GM12891 (cell line): ENCODE measurements around the gene ANKS3.
A peak's percentile ranks its signal among the peaks of the same experiment; 100 is the strongest.

Experiments
- DNase-seq: peaks from one replicate; pipeline ENCODE4 v3.0.0; 2011; ENCODE audit warnings: low spot score; ENCODE audit not compliant: insufficient read length
- FAIRE-seq: peaks from 2 replicates; lab custom pipeline; 2011; peaks lifted over from hg19 to GRCh38; lab: Jason Lieb, UNC
- PAX5 ChIP-seq: IDR thresholded peaks from 2 replicates; pipeline ENCODE4 v1.6.1; 2011; ENCODE audit warnings: low read length, moderate library complexity, mild to moderate bottlenecking; ENCODE audit not compliant: insufficient read depth, severe bottlenecking
- POLR2A ChIP-seq: IDR thresholded peaks from 2 replicates; pipeline ENCODE4 v1.6.1; 2011; ENCODE audit warnings: low read depth, low read length, control low read depth
- POLR2AphosphoS5 ChIP-seq: IDR thresholded peaks from 2 replicates; pipeline ENCODE4 v1.6.1; 2011; ENCODE audit warnings: low read depth, low read length, control low read depth
- POU2F2 ChIP-seq: IDR thresholded peaks from 2 replicates; pipeline ENCODE4 v1.6.1; 2011; ENCODE audit warnings: low read depth, mild to moderate bottlenecking, control low read depth, low read length, moderate library complexity
- SPI1 ChIP-seq: IDR thresholded peaks from 2 replicates; pipeline ENCODE4 v1.6.1; 2011; ENCODE audit warnings: low read depth, low read length, control low read depth
- TAF1 ChIP-seq: IDR thresholded peaks from 2 replicates; pipeline ENCODE4 v1.6.1; 2011; ENCODE audit warnings: low read depth, low read length, control low read depth

The ANKS3 gene

GRCh38 chr16:4691666-4692412 is 42.2 kb downstream of the ANKS3 start:
- no peak for DNase-seq
- TF ChIP-seq POU2F2 (no peak), POLR2A (no peak), POLR2AphosphoS5 (0 out of 2 replicates have a peak, but pooled peaks have one; percentile 34)
- FAIRE-seq: no peak

- FAIRE-seq (no peak), DNase-seq (no peak)
- TF ChIP-seq PAX5 (no peak), POLR2A (no peak), SPI1 (no peak), TAF1 (no peak), POLR2AphosphoS5 (no peak), POU2F2 (no peak)
These were observed 43.0 kb downstream of the ANKS3 start for GRCh38 chr16:4690946-4691665.

GRCh38 chr16:4689864-4690704 is 44.0 kb downstream of the ANKS3 start:
- DNase-seq: no peak
- peak; percentile 67 for FAIRE-seq
- peak; percentile 56; the same call in 1 of the 2 replicates for TF ChIP-seq POLR2A
- no peak for TF ChIP-seq SPI1
- TF ChIP-seq TAF1: no peak
- no peak for TF ChIP-seq PAX5
- peak; percentile 73 for TF ChIP-seq POLR2AphosphoS5
- no peak for TF ChIP-seq POU2F2

GRCh38 chr16:4689091-4689671 is 44.9 kb downstream of the ANKS3 start:
- DNase-seq (no peak), FAIRE-seq (no peak)
- no peak for TF ChIP-seq POLR2AphosphoS5
- TF ChIP-seq POU2F2: no peak
- no peak for TF ChIP-seq PAX5

- FAIRE-seq: no peak
- TF ChIP-seq POU2F2 (no peak), POLR2AphosphoS5 (no peak), POLR2A (no peak), SPI1 (no peak), TAF1 (no peak), PAX5 (no peak)
- no peak for DNase-seq
These were observed 45.4 kb downstream of the ANKS3 start for GRCh38 chr16:4688674-4689045.

- TF ChIP-seq SPI1 (no peak), POLR2AphosphoS5 (no peak), POLR2A (no peak), POU2F2 (no peak), PAX5 (no peak), TAF1 (no peak)
- no peak for DNase-seq
- FAIRE-seq: no peak
These were observed 46.0 kb downstream of the ANKS3 start for GRCh38 chr16:4687946-4688673.

- no peak for DNase-seq
- TF ChIP-seq TAF1: no peak
- TF ChIP-seq POLR2AphosphoS5: no peak
- TF ChIP-seq PAX5: no peak
- no peak for TF ChIP-seq POLR2A
- TF ChIP-seq SPI1: no peak
- TF ChIP-seq POU2F2: no peak
- no peak for FAIRE-seq
These were observed 46.7 kb downstream of the ANKS3 start for GRCh38 chr16:4687416-4687815.

GRCh38 chr16:4686497-4687210 is 47.4 kb downstream of the ANKS3 start:
- DNase-seq (no peak), FAIRE-seq (no peak)
- TF ChIP-seq TAF1 (no peak), SPI1 (no peak), POU2F2 (no peak), POLR2A (no peak), POLR2AphosphoS5 (no peak), PAX5 (no peak)
